ENCODE data around the gene BANK1.

BANK1 gene

DNA sequence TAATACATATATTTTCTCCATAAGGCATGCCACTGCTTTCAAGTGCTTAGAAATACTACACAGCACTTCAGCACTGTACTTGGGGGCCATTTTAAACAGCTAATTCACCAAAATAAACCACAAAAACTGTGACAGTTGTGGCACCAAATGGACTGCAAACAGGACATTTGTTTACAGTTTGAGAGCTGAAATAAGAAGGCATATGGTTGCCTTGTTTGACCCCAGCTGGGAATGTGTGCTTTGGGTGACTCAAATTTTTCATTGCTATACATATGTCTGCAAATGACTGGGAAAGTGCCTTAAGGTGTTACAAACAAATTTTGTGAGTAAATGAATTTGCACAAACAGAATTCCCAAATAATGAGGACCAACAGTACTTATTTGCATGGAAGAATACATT, 124.2 kb downstream of the BANK1 start:
- Histone ChIP-seq H3K9me3 (ENCODE audit: control insufficient read depth in 5 of 5, low read length in 5 of 5) (peaks cover 0 to 6% (median 2%) of the 10 kb centered on the region in 5 donors), H3K27me3 (ENCODE audit: control insufficient read depth in 5 of 5, insufficient read depth in 4 of 5, low read length in 5 of 5) (no peaks in the 10 kb centered on the region), H3K27ac (ENCODE audit: low read depth, low read length) (no peak overlapping the region), H3K36me3 (ENCODE audit: control insufficient read depth in 5 of 5, insufficient read depth in 5 of 5, low read length in 5 of 5) (no peaks in the 10 kb centered on the region), H3K4me3 (ENCODE audit: low read depth in 1 of 5, low read length in 5 of 5) (no peak overlapping the region), H3K4me1 (ENCODE audit: control insufficient read depth in 5 of 5, insufficient read depth in 5 of 5, low read length in 5 of 5) (no peaks in the 10 kb centered on the region), H3K9ac (ENCODE audit: low read length in 5 of 5) (no peak overlapping the region)

DNA sequence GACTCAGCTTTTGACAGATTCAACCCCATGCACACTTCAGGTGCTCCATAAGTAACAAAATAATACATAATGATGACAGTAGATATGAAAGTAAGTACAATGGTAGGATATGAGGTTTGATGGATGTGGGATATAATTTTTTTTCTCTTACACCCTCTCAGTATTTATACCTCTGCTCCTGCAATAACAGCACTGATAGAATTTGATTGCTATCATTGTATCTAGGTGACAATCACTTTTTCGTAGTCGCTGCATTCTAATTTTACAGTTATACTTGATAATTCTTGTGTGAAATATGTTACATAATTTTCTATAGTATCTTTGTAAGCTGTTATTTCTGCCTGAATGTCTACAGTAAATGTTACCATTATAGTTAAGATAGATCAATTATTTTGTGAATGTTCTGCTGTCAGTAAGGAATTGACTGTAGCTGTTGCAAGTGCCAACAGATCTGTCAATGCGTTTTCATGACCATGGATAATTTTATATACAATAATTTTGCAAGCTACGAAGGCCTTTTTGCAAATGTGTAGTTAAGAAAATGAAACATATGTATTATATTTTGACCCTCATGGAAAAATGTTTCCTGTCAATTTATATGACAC, 128.9 kb downstream of the BANK1 start:
- Histone ChIP-seq H3K9ac (ENCODE audit: low read length in 5 of 5) (no peak overlapping the region), H3K36me3 (ENCODE audit: control insufficient read depth in 5 of 5, insufficient read depth in 5 of 5, low read length in 5 of 5) (no peaks in the 10 kb centered on the region), H3K27ac (ENCODE audit: low read depth, low read length) (no peak overlapping the region), H3K4me1 (ENCODE audit: control insufficient read depth in 5 of 5, insufficient read depth in 5 of 5, low read length in 5 of 5) (no peaks in the 10 kb centered on the region), H3K27me3 (ENCODE audit: control insufficient read depth in 5 of 5, insufficient read depth in 4 of 5, low read length in 5 of 5) (no peaks in the 10 kb centered on the region), H3K9me3 (ENCODE audit: control insufficient read depth in 5 of 5, low read length in 5 of 5) (peaks cover 0 to 3% (median 2%) of the 10 kb centered on the region in 5 donors), H3K4me3 (ENCODE audit: low read depth in 1 of 5, low read length in 5 of 5) (no peak overlapping the region)

DNA sequence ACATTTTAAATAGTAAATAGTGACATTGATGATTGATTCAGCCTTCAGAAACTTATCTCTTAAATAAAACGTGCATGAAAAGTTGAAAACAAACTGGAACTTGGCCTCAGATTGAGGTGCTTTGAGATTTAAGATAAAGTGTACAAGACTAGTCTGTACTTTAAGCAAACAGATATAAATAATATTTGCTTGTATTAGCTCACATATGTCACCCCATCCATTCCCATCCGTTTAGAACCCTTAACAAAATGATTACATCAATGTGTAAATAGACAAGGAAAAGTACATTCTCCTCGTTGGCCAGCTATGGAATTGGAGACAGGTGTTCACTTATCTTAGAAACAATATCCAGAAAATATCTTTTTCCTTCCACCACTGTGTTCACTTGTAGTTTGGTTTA, 130.8 kb downstream of the BANK1 start:
- no peaks in the 10 kb centered on the region for H3K27me3 ChIP-seq (ENCODE audit: control insufficient read depth in 5 of 5, insufficient read depth in 4 of 5, low read length in 5 of 5)
- no peak overlapping the region for H3K9ac ChIP-seq (ENCODE audit: low read length in 5 of 5)
- H3K4me1 ChIP-seq (ENCODE audit: control insufficient read depth in 5 of 5, insufficient read depth in 5 of 5, low read length in 5 of 5), result no peaks in the 10 kb centered on the region
- no peak overlapping the region for H3K4me3 ChIP-seq (ENCODE audit: low read depth in 1 of 5, low read length in 5 of 5)
- H3K36me3 ChIP-seq (ENCODE audit: control insufficient read depth in 5 of 5, insufficient read depth in 5 of 5, low read length in 5 of 5), result no peaks in the 10 kb centered on the region
- H3K9me3 ChIP-seq (ENCODE audit: control insufficient read depth in 5 of 5, low read length in 5 of 5), result no peaks in the 10 kb centered on the region
- H3K27ac ChIP-seq (ENCODE audit: low read depth, low read length), result no peak overlapping the region

DNA sequence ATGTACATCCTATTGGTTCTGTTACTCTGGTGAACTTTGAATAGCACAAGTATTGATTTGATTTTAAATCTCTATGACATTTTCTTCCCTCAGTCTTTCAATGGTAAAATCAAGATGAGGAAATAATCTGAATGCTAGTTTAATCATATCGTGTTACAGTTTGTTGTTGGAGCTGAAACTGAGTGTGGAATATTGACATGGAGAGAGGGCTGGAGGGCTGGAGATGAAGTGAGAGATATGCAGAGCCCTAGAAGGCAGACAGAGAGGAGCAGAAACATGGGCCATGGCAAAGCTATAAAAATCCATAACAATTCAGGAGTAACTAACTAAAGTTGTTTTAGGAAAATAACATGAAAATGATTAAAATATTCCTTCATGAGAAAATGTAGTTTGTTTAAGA, 141.1 kb downstream of the BANK1 start:
- Histone ChIP-seq H3K4me1 (ENCODE audit: control insufficient read depth in 5 of 5, insufficient read depth in 5 of 5, low read length in 5 of 5) (peaks cover 0 to 11% (median 8%) of the 10 kb centered on the region in 5 donors), H3K27ac (ENCODE audit: low read depth, low read length) (no peak overlapping the region), H3K36me3 (ENCODE audit: control insufficient read depth in 5 of 5, insufficient read depth in 5 of 5, low read length in 5 of 5) (no peaks in the 10 kb centered on the region), H3K9ac (ENCODE audit: low read length in 5 of 5) (no peak overlapping the region), H3K4me3 (ENCODE audit: low read depth in 1 of 5, low read length in 5 of 5) (no peak overlapping the region), H3K27me3 (ENCODE audit: control insufficient read depth in 5 of 5, insufficient read depth in 4 of 5, low read length in 5 of 5) (no peaks in the 10 kb centered on the region), H3K9me3 (ENCODE audit: control insufficient read depth in 5 of 5, low read length in 5 of 5) (peaks cover 0 to 3% (median 0%) of the 10 kb centered on the region in 5 donors)

DNA sequence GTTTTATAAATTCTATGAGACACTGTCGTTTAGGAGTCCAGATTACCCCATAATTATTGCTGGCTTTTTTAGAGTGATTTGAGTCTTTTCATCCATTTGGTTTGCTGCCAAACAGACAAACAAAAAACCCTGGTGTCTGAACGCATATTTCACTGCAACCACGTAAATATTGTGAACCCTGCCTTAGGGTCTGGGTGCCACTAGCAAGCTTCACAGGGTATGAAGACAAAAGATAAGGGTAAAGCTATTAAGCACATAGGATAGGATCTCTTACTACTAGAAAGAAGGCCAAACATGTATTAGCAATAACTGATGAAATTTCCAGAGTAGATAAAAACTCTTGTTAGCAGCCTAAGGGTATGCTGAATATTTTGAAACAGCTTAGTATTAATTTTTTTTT, 143.3 kb downstream of the BANK1 start:
- H3K4me1 ChIP-seq (ENCODE audit: control insufficient read depth in 5 of 5, insufficient read depth in 5 of 5, low read length in 5 of 5), result peaks cover 0 to 14% (median 8%) of the 10 kb centered on the region in 5 donors
- no peaks in the 10 kb centered on the region for H3K27me3 ChIP-seq (ENCODE audit: control insufficient read depth in 5 of 5, insufficient read depth in 4 of 5, low read length in 5 of 5)
- no peaks in the 10 kb centered on the region for H3K36me3 ChIP-seq (ENCODE audit: control insufficient read depth in 5 of 5, insufficient read depth in 5 of 5, low read length in 5 of 5)
- peak overlapping the region; percentile 39 for H3K27ac ChIP-seq (ENCODE audit: low read depth, low read length)
- no peaks in the 10 kb centered on the region for H3K9me3 ChIP-seq (ENCODE audit: control insufficient read depth in 5 of 5, low read length in 5 of 5)
- no peak overlapping the region for H3K4me3 ChIP-seq (ENCODE audit: low read depth in 1 of 5, low read length in 5 of 5)
- H3K9ac ChIP-seq (ENCODE audit: low read length in 5 of 5), result no peak overlapping the region

DNA sequence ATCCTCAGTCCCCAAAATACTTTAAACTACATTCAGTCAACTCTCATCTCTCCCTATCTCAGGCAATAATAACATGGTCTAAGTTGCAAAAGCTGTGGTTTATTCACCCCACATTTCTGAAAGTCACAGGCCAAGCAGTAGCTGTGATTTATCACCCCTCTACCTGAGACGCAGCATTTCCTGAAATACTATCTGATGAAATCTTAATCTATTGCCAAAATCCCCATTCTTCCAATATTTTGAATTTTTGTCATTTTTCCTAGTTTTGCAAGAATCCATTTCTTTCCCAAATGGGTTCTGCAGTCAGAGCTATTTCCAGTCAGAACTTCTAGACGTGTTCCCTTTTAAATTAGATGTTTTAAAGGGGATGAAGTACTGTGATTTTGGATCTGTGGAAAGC, 148.3 kb downstream of the BANK1 start:
- no peaks in the 10 kb centered on the region for H3K27me3 ChIP-seq (ENCODE audit: control insufficient read depth in 5 of 5, insufficient read depth in 4 of 5, low read length in 5 of 5)
- H3K4me3 ChIP-seq (ENCODE audit: low read depth in 1 of 5, low read length in 5 of 5), result no peak overlapping the region
- H3K36me3 ChIP-seq (ENCODE audit: control insufficient read depth in 5 of 5, insufficient read depth in 5 of 5, low read length in 5 of 5), result no peaks in the 10 kb centered on the region
- no peak overlapping the region for H3K27ac ChIP-seq (ENCODE audit: low read depth, low read length)
- no peak overlapping the region for H3K9ac ChIP-seq (ENCODE audit: low read length in 5 of 5)
- H3K9me3 ChIP-seq (ENCODE audit: control insufficient read depth in 5 of 5, low read length in 5 of 5), result no peaks in the 10 kb centered on the region
- peaks cover 0 to 14% (median 4%) of the 10 kb centered on the region in 5 donors for H3K4me1 ChIP-seq (ENCODE audit: control insufficient read depth in 5 of 5, insufficient read depth in 5 of 5, low read length in 5 of 5)

DNA sequence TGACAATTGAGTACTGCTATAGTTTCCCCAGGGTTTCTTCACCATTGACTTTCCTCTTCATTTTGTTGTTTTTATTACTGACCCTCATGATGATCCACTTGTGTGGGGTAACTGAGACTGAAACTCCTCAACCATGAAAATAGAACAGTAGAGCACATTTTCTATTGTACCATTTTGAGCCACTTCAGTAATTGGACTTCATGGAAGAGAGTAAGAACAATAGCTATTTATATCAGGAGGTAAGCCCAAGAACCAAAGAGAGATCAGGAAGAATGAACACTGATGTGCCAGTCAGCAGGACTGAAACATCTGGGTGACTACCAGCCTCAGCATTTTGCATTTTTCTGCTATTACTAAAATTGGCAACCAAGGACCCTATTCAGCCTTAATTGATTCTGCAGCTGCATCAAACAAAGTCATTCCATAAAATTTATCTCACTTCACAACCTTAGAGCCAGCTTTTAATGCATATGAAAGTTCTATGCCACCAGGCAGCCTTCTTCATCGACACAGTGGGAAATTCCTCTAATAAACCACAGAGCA, 151.4 kb downstream of the BANK1 start:
- no peak overlapping the region for H3K4me3 ChIP-seq (ENCODE audit: low read depth in 1 of 5, low read length in 5 of 5)
- no peak overlapping the region for H3K9ac ChIP-seq (ENCODE audit: low read length in 5 of 5)
- H3K27ac ChIP-seq (ENCODE audit: low read depth, low read length), result no peak overlapping the region
- H3K4me1 ChIP-seq (ENCODE audit: control insufficient read depth in 5 of 5, insufficient read depth in 5 of 5, low read length in 5 of 5), result peaks cover 0 to 10% (median 0%) of the 10 kb centered on the region in 5 donors
- no peaks in the 10 kb centered on the region for H3K9me3 ChIP-seq (ENCODE audit: control insufficient read depth in 5 of 5, low read length in 5 of 5)
- H3K27me3 ChIP-seq (ENCODE audit: control insufficient read depth in 5 of 5, insufficient read depth in 4 of 5, low read length in 5 of 5), result no peaks in the 10 kb centered on the region
- H3K36me3 ChIP-seq (ENCODE audit: control insufficient read depth in 5 of 5, insufficient read depth in 5 of 5, low read length in 5 of 5), result no peaks in the 10 kb centered on the region

DNA sequence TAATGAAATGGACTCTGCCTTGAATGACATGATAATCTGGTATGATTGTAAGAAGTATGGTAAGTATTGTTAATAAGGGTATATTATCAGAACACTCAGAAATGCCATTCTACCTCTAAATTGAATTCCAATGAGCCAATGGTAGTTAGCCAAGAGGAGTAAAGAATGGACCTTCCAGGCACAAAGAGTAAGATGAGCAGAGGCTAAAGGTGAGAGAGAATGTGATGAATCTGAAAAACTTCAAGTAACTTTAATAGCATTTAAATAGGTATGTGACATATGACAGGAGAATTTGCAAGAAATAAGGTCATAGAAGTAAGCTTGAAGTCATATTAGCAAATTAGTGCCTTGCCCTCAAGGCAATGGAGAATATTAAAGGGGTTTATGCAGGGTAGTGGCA, 152.4 kb downstream of the BANK1 start:
- Histone ChIP-seq H3K9ac (ENCODE audit: low read length in 5 of 5) (no peak overlapping the region), H3K27me3 (ENCODE audit: control insufficient read depth in 5 of 5, insufficient read depth in 4 of 5, low read length in 5 of 5) (no peaks in the 10 kb centered on the region), H3K36me3 (ENCODE audit: control insufficient read depth in 5 of 5, insufficient read depth in 5 of 5, low read length in 5 of 5) (no peaks in the 10 kb centered on the region)

DNA sequence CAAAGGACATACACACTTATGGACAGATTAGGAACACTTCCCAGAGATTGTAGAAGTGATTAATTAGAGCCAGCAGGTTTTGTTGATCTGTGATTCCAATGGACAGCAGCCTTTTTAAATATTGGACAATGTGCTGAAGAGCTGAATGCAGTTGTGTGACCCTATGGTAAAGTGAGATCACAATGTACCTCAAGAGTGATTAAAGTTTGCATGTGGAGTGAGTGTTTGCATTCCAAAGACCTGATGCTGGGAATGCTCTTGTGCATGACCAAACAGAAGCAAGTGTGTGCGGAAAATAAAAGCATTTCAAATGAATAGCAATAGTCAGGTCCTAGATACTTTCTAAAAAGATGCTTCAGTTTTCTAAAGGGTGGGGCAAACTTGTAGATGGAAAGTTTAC, 154.1 kb downstream of the BANK1 start:
- Histone ChIP-seq H3K27ac (ENCODE audit: low read depth, low read length) (no peak overlapping the region), H3K4me1 (ENCODE audit: control insufficient read depth in 5 of 5, insufficient read depth in 5 of 5, low read length in 5 of 5) (no peaks in the 10 kb centered on the region), H3K27me3 (ENCODE audit: control insufficient read depth in 5 of 5, insufficient read depth in 4 of 5, low read length in 5 of 5) (no peaks in the 10 kb centered on the region), H3K4me3 (ENCODE audit: low read depth in 1 of 5, low read length in 5 of 5) (no peak overlapping the region), H3K36me3 (ENCODE audit: control insufficient read depth in 5 of 5, insufficient read depth in 5 of 5, low read length in 5 of 5) (no peaks in the 10 kb centered on the region), H3K9ac (ENCODE audit: low read length in 5 of 5) (no peak overlapping the region), H3K9me3 (ENCODE audit: control insufficient read depth in 5 of 5, low read length in 5 of 5) (no peaks in the 10 kb centered on the region)

More for the DNA sequence above, 152.4 kb downstream of the BANK1 start:
- Histone ChIP-seq H3K4me1 (ENCODE audit: control insufficient read depth in 5 of 5, insufficient read depth in 5 of 5, low read length in 5 of 5) (peaks cover 0 to 10% (median 0%) of the 10 kb centered on the region in 5 donors), H3K27ac (ENCODE audit: low read depth, low read length) (no peak overlapping the region), H3K9me3 (ENCODE audit: control insufficient read depth in 5 of 5, low read length in 5 of 5) (no peaks in the 10 kb centered on the region), H3K4me3 (ENCODE audit: low read depth in 1 of 5, low read length in 5 of 5) (no peak overlapping the region)

DNA sequence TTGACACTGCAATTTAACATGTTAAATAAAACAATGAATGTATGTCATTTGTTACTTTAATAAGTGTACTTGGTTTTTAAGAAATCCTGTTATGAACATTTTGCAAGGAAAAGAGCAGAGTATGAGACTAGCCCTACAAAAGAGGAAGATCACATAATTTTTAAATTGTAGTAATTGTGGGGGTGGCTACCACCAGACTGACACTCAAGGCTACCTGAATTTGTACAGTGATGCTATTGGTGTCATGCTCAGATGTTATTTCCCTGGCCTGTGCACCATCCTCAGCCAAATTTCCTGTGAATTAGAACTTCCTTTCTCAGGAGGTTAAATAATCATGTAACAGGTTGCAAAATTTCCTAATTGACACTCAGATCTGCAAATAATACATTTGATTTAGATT, 157.5 kb downstream of the BANK1 start:
- Histone ChIP-seq H3K27ac (ENCODE audit: low read depth, low read length) (no peak overlapping the region), H3K9me3 (ENCODE audit: control insufficient read depth in 5 of 5, low read length in 5 of 5) (no peaks in the 10 kb centered on the region), H3K9ac (ENCODE audit: low read length in 5 of 5) (no peak overlapping the region)

More for the DNA sequence above, 157.5 kb downstream of the BANK1 start:
- Histone ChIP-seq H3K4me1 (ENCODE audit: control insufficient read depth in 5 of 5, insufficient read depth in 5 of 5, low read length in 5 of 5) (peaks cover 0 to 7% (median 0%) of the 10 kb centered on the region in 5 donors), H3K27me3 (ENCODE audit: control insufficient read depth in 5 of 5, insufficient read depth in 4 of 5, low read length in 5 of 5) (no peaks in the 10 kb centered on the region), H3K4me3 (ENCODE audit: low read depth in 1 of 5, low read length in 5 of 5) (no peak overlapping the region), H3K36me3 (ENCODE audit: control insufficient read depth in 5 of 5, insufficient read depth in 5 of 5, low read length in 5 of 5) (no peaks in the 10 kb centered on the region)

Measured in subcutaneous abdominal adipose tissue (tissue), 5 donors.